Keratinocyte (primary cell): ENCODE measurements around the gene ARSH. TPM values are rescaled to one million over a fixed set of nuclear protein-coding genes. Genes with fewer than 3 reads are reported as not detected.

Experiments
- DNase-seq: peaks from one replicate; pipeline ENCODE4 v3.0.0-alpha.2; 2011; ENCODE audit warnings: low read depth, missing footprints, low spot score
- FAIRE-seq: peaks from 2 replicates; lab custom pipeline; 2011; peaks lifted over from hg19 to GRCh38; lab: Jason Lieb, UNC
- H2AFZ ChIP-seq: 2 replicates; pipeline ENCODE4 v1.6.0; 2012; ENCODE audit warnings: low read length, control low read depth, inconsistent platforms; ENCODE audit not compliant: control insufficient read depth
- H3K27ac ChIP-seq: 2 replicates; pipeline ENCODE4 v1.5.1; 2011; ENCODE audit warnings: low read length; ENCODE audit not compliant: control insufficient read depth, insufficient read depth
- H3K27me3 ChIP-seq: 3 replicates; pipeline ENCODE4 v1.6.0; 2011; ENCODE audit warnings: low read length; ENCODE audit not compliant: control insufficient read depth, insufficient read depth; ENCODE audit errors: extremely low read depth
- H3K36me3 ChIP-seq, 2 experiments: 2 replicates in 1 of 2; 3 replicates in 1 of 2; pipeline ENCODE4 v1.5.1; 2011; ENCODE audit warnings: low read length in 2 of 2, mild to moderate bottlenecking in 1 of 2; ENCODE audit not compliant: control insufficient read depth in 2 of 2, insufficient read depth in 2 of 2; ENCODE audit errors: extremely low read depth in 1 of 2
- H3K4me1 ChIP-seq: 3 replicates; pipeline ENCODE4 v1.5.1; 2011; ENCODE audit warnings: low read length; ENCODE audit not compliant: control insufficient read depth, insufficient read depth; ENCODE audit errors: extremely low read depth
- H3K4me2 ChIP-seq: 3 replicates; pipeline ENCODE4 v1.6.0; 2011; ENCODE audit warnings: low read depth, low read length; ENCODE audit not compliant: control insufficient read depth, insufficient read depth; ENCODE audit errors: extremely low read depth
- H3K4me3 ChIP-seq, 3 experiments: fragments of 200-600 bp in 1 of 3; sonication (generic) in 1 of 3; 2 replicates in 2 of 3; 3 replicates in 1 of 3; pipeline ENCODE4 v1.5.1; 2011 to 2016; ENCODE audit warnings: low read length in 3 of 3, mild to moderate bottlenecking in 3 of 3, control low read depth in 2 of 3, inconsistent platforms in 1 of 3, low read depth in 1 of 3, mixed read lengths in 1 of 3, mixed run types in 1 of 3, moderate library complexity in 1 of 3; ENCODE audit not compliant: control insufficient read depth in 2 of 3, insufficient read depth in 2 of 3; ENCODE audit errors: extremely low read depth in 1 of 3
- H3K79me2 ChIP-seq: 2 replicates; pipeline ENCODE4 v1.6.0; 2012; ENCODE audit warnings: low read length; ENCODE audit not compliant: control insufficient read depth, insufficient read depth
- H3K9ac ChIP-seq: 3 replicates; pipeline ENCODE4 v1.6.0; 2011; ENCODE audit warnings: low read length; ENCODE audit not compliant: control insufficient read depth, insufficient read depth; ENCODE audit errors: extremely low read depth
- H3K9me1 ChIP-seq: 3 replicates; pipeline ENCODE4 v1.6.0; 2011; ENCODE audit warnings: low read length; ENCODE audit not compliant: control insufficient read depth, insufficient read depth; ENCODE audit errors: extremely low read depth
- H3K9me3 ChIP-seq: 2 replicates; pipeline ENCODE4 v1.5.1; 2012; ENCODE audit warnings: low read depth, low read length; ENCODE audit not compliant: control insufficient read depth
- H4K20me1 ChIP-seq: 3 replicates; pipeline ENCODE4 v1.6.0; 2011; ENCODE audit warnings: low read length; ENCODE audit not compliant: control insufficient read depth, insufficient read depth; ENCODE audit errors: extremely low read depth
- CTCF ChIP-seq, 3 experiments: IDR thresholded peaks in 1 of 3; conservative IDR thresholded peaks in 1 of 3; optimal IDR thresholded peaks in 1 of 3; 2 replicates in 2 of 3; 3 replicates in 1 of 3; pipeline versions ENCODE3 to v1.5.1; 2011; ENCODE audit warnings: low read length in 3 of 3, mild to moderate bottlenecking in 3 of 3, moderate library complexity in 2 of 3, control low read depth in 1 of 3, inconsistent platforms in 1 of 3; ENCODE audit not compliant: insufficient read depth in 2 of 3; ENCODE audit errors: extremely low read depth in 1 of 3
- EZH2 ChIP-seq: IDR thresholded peaks from one replicate; pipeline ENCODE4 v1.6.1; 2012; ENCODE audit warnings: inconsistent platforms, mild to moderate bottlenecking, low read length, moderate library complexity
- dilution Hi-C: fragments of 300-500 bp; cut with MboI; formaldehyde crosslinking; loops from one replicate; pipeline ENCODE4 v1.7.0; 2020; ENCODE audit warnings: low sequenced_read_pairs; ENCODE audit not compliant: extremely low pct_ligation_motif_present
- polyA minus RNA-seq, 3 experiments: library from RNA; depleted of rRNA, polyadenylated mRNA; stranded (reverse); fragments of >200 nt; gene quantifications; 1 replicate in 1 of 3; 2 replicates in 1 of 3; 3 replicates in 1 of 3; pipeline ENCODE4 v1.2.3, GENCODE V29; 2011
- polyA plus RNA-seq, 5 experiments: library from polyadenylated mRNA; depleted of rRNA in 3 of 5; stranded (reverse) in 3 of 5; stranded (forward) in 1 of 5; unstranded in 1 of 5; fragments of >200 nt; gene quantifications; 1 replicate in 1 of 5; 2 replicates in 3 of 5; 3 replicates in 1 of 5; pipeline versions ENCODE4 v1.2.1 to v1.2.3, GENCODE V29; 2011 to 2012; ENCODE audit warnings: missing spikeins in 2 of 5, low read depth in 1 of 5, low replicate concordance in 1 of 5

Gene ARSH, protein sequence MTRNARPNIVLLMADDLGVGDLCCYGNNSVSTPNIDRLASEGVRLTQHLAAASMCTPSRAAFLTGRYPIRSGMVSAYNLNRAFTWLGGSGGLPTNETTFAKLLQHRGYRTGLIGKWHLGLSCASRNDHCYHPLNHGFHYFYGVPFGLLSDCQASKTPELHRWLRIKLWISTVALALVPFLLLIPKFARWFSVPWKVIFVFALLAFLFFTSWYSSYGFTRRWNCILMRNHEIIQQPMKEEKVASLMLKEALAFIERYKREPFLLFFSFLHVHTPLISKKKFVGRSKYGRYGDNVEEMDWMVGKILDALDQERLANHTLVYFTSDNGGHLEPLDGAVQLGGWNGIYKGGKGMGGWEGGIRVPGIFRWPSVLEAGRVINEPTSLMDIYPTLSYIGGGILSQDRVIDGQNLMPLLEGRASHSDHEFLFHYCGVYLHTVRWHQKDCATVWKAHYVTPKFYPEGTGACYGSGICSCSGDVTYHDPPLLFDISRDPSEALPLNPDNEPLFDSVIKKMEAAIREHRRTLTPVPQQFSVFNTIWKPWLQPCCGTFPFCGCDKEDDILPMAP
- polyA plus RNA-seq (not detected in 3 replicates), polyA minus RNA-seq (not detected in 3 replicates)
- polyA plus RNA-seq (2011; ENCODE audit: low read depth): not detected
- not detected in 2 replicates for polyA plus RNA-seq (2011; cell fraction: cytosol; rRNA removed)
- not detected in 2 replicates for polyA plus RNA-seq (2011; cell fraction: nucleus; rRNA removed)
- polyA plus RNA-seq (2012; ENCODE audit: low replicate concordance): not detected in 2 replicates
- not detected for polyA minus RNA-seq (2011; cell fraction: cytosol; rRNA and poly(A)+ RNA removed)
- polyA minus RNA-seq (2011; cell fraction: nucleus; rRNA and poly(A)+ RNA removed): not detected in 2 replicates

DNA sequence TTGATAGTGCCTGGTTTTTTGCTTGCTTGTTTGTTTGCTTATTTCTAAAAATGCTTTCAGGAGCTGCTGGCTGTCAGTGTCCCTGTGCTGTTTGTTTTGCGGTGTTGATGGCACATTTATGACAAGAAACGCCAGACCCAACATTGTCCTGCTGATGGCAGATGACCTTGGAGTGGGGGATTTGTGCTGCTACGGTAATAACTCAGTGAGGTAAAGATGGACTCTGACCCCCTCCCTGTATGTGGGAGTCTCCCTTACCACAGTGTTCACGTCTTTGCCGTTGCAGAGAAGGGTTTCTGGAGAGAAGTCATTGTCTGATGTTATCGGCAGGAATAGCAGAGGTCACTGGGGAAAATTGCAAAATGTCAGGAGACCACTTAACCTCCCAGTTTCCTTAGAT, at the start of gene ARSH:
TSS of gene ARSH (plus strand) at position 52 of the 400 bp plus-strand sequence. CDS start at position 119, 67 bp downstream.
- TF ChIP-seq EZH2: no peak
- TF ChIP-seq CTCF (optimal IDR thresholded peaks at IDR 0.05 in 1 of 3, IDR thresholded peaks at IDR 0.05 in 1 of 3, conservative IDR thresholded peaks at IDR 0.05 in 1 of 3; ENCODE audit: extremely low read depth in 1 of 3, insufficient read depth in 2 of 3, low read length in 3 of 3): no peak
- Histone ChIP-seq H4K20me1 (no peaks in the 10 kb centered on the region), H3K9me3 (no peaks in the 10 kb centered on the region), H3K9me1 (no peaks in the 10 kb centered on the region), H3K36me3 (no peaks in the 10 kb centered on the region), H3K4me1 (no peaks in the 10 kb centered on the region), H3K79me2 (no peaks in the 10 kb centered on the region), H3K4me2 (no peak within 1 kb of the TSS), H2AFZ (no peak within 1 kb of the TSS), H3K27ac (no peak within 1 kb of the TSS), H3K9ac (no peak within 1 kb of the TSS), H3K4me3 (no peak within 1 kb of the TSS), H3K27me3 (no peaks in the 10 kb centered on the region)
- DNase-seq (no peak), FAIRE-seq (no peak)
- dilution Hi-C loops: no loop called here

GRCh38 chrX:2958199-2958598, 48.1 kb upstream of the ARSH start:
- Histone ChIP-seq H3K9me1 (no peaks in the 10 kb centered on the region), H4K20me1 (no peaks in the 10 kb centered on the region), H3K36me3 (no peaks in the 10 kb centered on the region), H3K27ac (no peak overlapping the region), H3K9me3 (no peaks in the 10 kb centered on the region), H3K79me2 (no peaks in the 10 kb centered on the region), H3K4me1 (no peaks in the 10 kb centered on the region), H3K9ac (no peak overlapping the region), H3K27me3 (no peaks in the 10 kb centered on the region), H3K4me2 (no peak overlapping the region), H2AFZ (no peak overlapping the region), H3K4me3 (no peak overlapping the region)
- dilution Hi-C loops: no loop called here
- TF ChIP-seq EZH2 (no peak), CTCF (optimal IDR thresholded peaks at IDR 0.05 in 1 of 3, IDR thresholded peaks at IDR 0.05 in 1 of 3, conservative IDR thresholded peaks at IDR 0.05 in 1 of 3; ENCODE audit: extremely low read depth in 1 of 3, insufficient read depth in 2 of 3, low read length in 3 of 3) (no peak)
- DNase-seq: no peak
- FAIRE-seq: no peak
